ENCODE results near the gene PTPN23. TPM values are rescaled to one million over a fixed set of nuclear protein-coding genes. Genes with fewer than 3 reads are reported as not detected.

The PTPN23 gene
- total RNA-seq, 1 experiment from 2014 or later, result 53.5 TPM

GRCh38 chr3:47433796-47434195 lies 53.0 kb downstream of the PTPN23 start (continued):
- TF ChIP-seq ZNF263 (CRISPR knock-in tag; IDR thresholded peaks at IDR 0.05; ENCODE audit: low read depth), result no peak
- TF ChIP-seq TEAD4 (CRISPR knock-in tag; IDR thresholded peaks at IDR 0.05), result no peak
- TF ChIP-seq ZNF416 (CRISPR knock-in tag; IDR thresholded peaks at IDR 0.05), result no peak

- no peak overlapping the region for H3K4me3 Mint-ChIP-seq
- ChIA-PET CTCF (interaction anchor here (2.3 kb wide), 1 partner anchor 13 kb away, joined by 14 read pairs; no protein-coding TSS in a partner anchor), POLR2A (no interaction called here)
- DNase-seq (ENCODE audit: low spot score) (no peak), ATAC-seq (no peak)
- no peak for TF ChIP-seq SP1 (CRISPR knock-in tag; conservative IDR thresholded peaks at IDR 0.05)
- no peak for TF ChIP-seq PRRX2 (CRISPR knock-in tag; IDR thresholded peaks at IDR 0.05)
- TF ChIP-seq PRDM15 (CRISPR knock-in tag; IDR thresholded peaks at IDR 0.05), result no peak
- TF ChIP-seq ATF1 (CRISPR knock-in tag; IDR thresholded peaks at IDR 0.05), result no peak
- TF ChIP-seq CDX4 (CRISPR knock-in tag; IDR thresholded peaks at IDR 0.05; ENCODE audit: borderline replicate concordance), result no peak
- no peak for TF ChIP-seq HMGA2 (CRISPR knock-in tag; IDR thresholded peaks at IDR 0.05)
- no peak for TF ChIP-seq CBFB (CRISPR knock-in tag; IDR thresholded peaks at IDR 0.05; ENCODE audit: low read depth)
- no peak for TF ChIP-seq ARID4B (CRISPR knock-in tag; IDR thresholded peaks at IDR 0.05; ENCODE audit: borderline replicate concordance)
- TF ChIP-seq ZNF671 (CRISPR knock-in tag; IDR thresholded peaks at IDR 0.05), result no peak
- no peak for TF ChIP-seq ZBTB21 (CRISPR knock-in tag; IDR thresholded peaks at IDR 0.05; ENCODE audit: borderline replicate concordance)
- no peak for TF ChIP-seq ERG (CRISPR knock-in tag; IDR thresholded peaks at IDR 0.05)
- TF ChIP-seq IRF2 (CRISPR knock-in tag; IDR thresholded peaks at IDR 0.05; ENCODE audit: borderline replicate concordance, low read depth), result no peak
- TF ChIP-seq AR (CRISPR knock-in tag; IDR thresholded peaks at IDR 0.05), result no peak
- peaks cover 49% of the 10 kb centered on the region for H3K36me3 Mint-ChIP-seq
- peaks cover 2% of the 10 kb centered on the region; the same call in 1 of the 2 replicates for H3K4me1 Mint-ChIP-seq
- H3K27me3 Mint-ChIP-seq (ENCODE audit: low read depth), result no peaks in the 10 kb centered on the region
- no peaks in the 10 kb centered on the region; the same call in 1 of the 2 replicates for H3K9me3 Mint-ChIP-seq
- no peak overlapping the region for H3K27ac Mint-ChIP-seq
Observed at GRCh38 chr3:47434849-47435248, 54.0 kb downstream of the PTPN23 start.

Data from WTC11 (cell line).